GM12878 (cell line): ENCODE measurements around the gene DENND1A. TPM values are rescaled to one million over a fixed set of nuclear protein-coding genes. Genes with fewer than 3 reads are reported as not detected.

ENCODE experiments used
- FOXK2 ChIP-seq: fragments of 450-650 bp; IDR thresholded peaks from 2 replicates; pipeline ENCODE4 v1.6.1; 2017; ENCODE audit warnings: mild to moderate bottlenecking, moderate library complexity
- GATAD2B ChIP-seq: fragments of 450-650 bp; conservative IDR thresholded peaks from 2 replicates; pipeline ENCODE4 v1.6.1; 2017; ENCODE audit warnings: low read depth, mild to moderate bottlenecking, moderate library complexity
- KDM1A ChIP-seq: fragments of 200-600 bp; sonication (generic); IDR thresholded peaks from 2 replicates; pipeline ENCODE4 v1.6.1; 2016; ENCODE audit warnings: borderline replicate concordance
- MLLT1 ChIP-seq: fragments of 450-650 bp; IDR thresholded peaks from 2 replicates; pipeline ENCODE4 v1.6.1; 2016; ENCODE audit warnings: mild to moderate bottlenecking
- MXI1 ChIP-seq: fragments of 150-350 bp; IDR thresholded peaks from 2 replicates; pipeline ENCODE4 v1.6.1; 2011; ENCODE audit warnings: low read depth, mild to moderate bottlenecking, inconsistent platforms, low read length, improper control_type of control experiment
- MYC ChIP-seq: IDR thresholded peaks from 2 replicates; pipeline ENCODE4 v1.6.1; 2011; ENCODE audit warnings: mild to moderate bottlenecking, low read length, moderate library complexity, inconsistent platforms; ENCODE audit not compliant: insufficient read depth, insufficient replicate concordance, insufficient read length, severe bottlenecking
- NRF1 ChIP-seq: conservative IDR thresholded peaks from 2 replicates; pipeline ENCODE4 v1.6.1; 2011; ENCODE audit warnings: mild to moderate bottlenecking, low read depth, low read length, improper control_type of control experiment
- RAD21 ChIP-seq: IDR thresholded peaks from 2 replicates; pipeline ENCODE4 v1.6.1; 2011; ENCODE audit warnings: mild to moderate bottlenecking, low read depth, low read length, moderate library complexity; ENCODE audit not compliant: insufficient read depth
- RBBP5 ChIP-seq: fragments of 200-600 bp; sonication (generic); conservative IDR thresholded peaks from 2 replicates; pipeline ENCODE4 v1.6.1; 2016
- RELA ChIP-seq: fragments of 450-650 bp; IDR thresholded peaks from 2 replicates; pipeline ENCODE4 v1.8.0; 2014; ENCODE audit warnings: borderline replicate concordance; ENCODE audit not compliant: partially characterized antibody
- SUPT20H ChIP-seq: IDR thresholded peaks from 2 replicates; pipeline ENCODE4 v1.6.1; 2011; ENCODE audit warnings: low read depth, mild to moderate bottlenecking, low read length, moderate library complexity, borderline replicate concordance; ENCODE audit not compliant: control insufficient read depth
- USF1 ChIP-seq: IDR thresholded peaks from 2 replicates; pipeline ENCODE4 v1.6.1; 2011; ENCODE audit warnings: borderline replicate concordance, low read depth, mild to moderate bottlenecking, moderate library complexity, mixed read lengths, low read length; ENCODE audit not compliant: insufficient read depth; ENCODE audit errors: extremely low read length
- USF2 ChIP-seq: IDR thresholded peaks from 2 replicates; pipeline ENCODE4 v1.6.1; 2011; ENCODE audit warnings: low read depth, low read length, improper control_type of control experiment, borderline replicate concordance
- ZNF592 ChIP-seq: fragments of 450-650 bp; IDR thresholded peaks from 2 replicates; pipeline ENCODE4 v1.6.1; 2017; ENCODE audit warnings: mild to moderate bottlenecking, moderate library complexity
- polyA plus RNA-seq, 11 experiments: library from polyadenylated mRNA; depleted of rRNA in 4 of 11; unstranded in 6 of 11; stranded (reverse) in 5 of 11; fragments of >200 nt; fragmentation: Nextera tagmentation in 4 of 11; fragmentation: Illumina TruSeq in 1 of 11; extraction: Ambion mirVana in 4 of 11; extraction: Trizol in 1 of 11; gene quantifications; 1 replicate in 1 of 11; 2 replicates in 10 of 11; pipeline versions ENCODE4 v1.2.1 to v1.2.3, GENCODE V29; 2011 to 2016; ENCODE audit warnings: inconsistent platforms in 2 of 11, missing spikeins in 2 of 11, low read depth in 1 of 11
- total RNA-seq, 4 experiments: library from RNA; depleted of rRNA in 3 of 4; stranded (reverse); fragments of >200 nt in 3 of 4; fragmentation: Illumina TruSeq in 1 of 4; extraction: Trizol in 1 of 4; gene quantifications; 2 replicates each; pipeline versions ENCODE4 v1.2.1 to v1.2.3, GENCODE V29; 2013 to 2021
- TF ChIP-seq, protein P1 (sequence below): fragments of 450-650 bp; IDR thresholded peaks from 2 replicates; pipeline ENCODE4 v1.6.1; 2017; ENCODE audit warnings: antibody characterized with exemption, mild to moderate bottlenecking, moderate library complexity
- TF ChIP-seq, protein P2 (sequence below): fragments of 450-650 bp; IDR thresholded peaks from 2 replicates; pipeline ENCODE4 v1.6.1; 2017; ENCODE audit warnings: mild to moderate bottlenecking

The DENND1A gene
- total and polyA plus RNA-seq, 10 of the 15 experiments (the other 5 are each of a cell fraction or from before 2014, with no cell fraction given): 14.1 to 48.6 (median 35.2) TPM

DNA sequence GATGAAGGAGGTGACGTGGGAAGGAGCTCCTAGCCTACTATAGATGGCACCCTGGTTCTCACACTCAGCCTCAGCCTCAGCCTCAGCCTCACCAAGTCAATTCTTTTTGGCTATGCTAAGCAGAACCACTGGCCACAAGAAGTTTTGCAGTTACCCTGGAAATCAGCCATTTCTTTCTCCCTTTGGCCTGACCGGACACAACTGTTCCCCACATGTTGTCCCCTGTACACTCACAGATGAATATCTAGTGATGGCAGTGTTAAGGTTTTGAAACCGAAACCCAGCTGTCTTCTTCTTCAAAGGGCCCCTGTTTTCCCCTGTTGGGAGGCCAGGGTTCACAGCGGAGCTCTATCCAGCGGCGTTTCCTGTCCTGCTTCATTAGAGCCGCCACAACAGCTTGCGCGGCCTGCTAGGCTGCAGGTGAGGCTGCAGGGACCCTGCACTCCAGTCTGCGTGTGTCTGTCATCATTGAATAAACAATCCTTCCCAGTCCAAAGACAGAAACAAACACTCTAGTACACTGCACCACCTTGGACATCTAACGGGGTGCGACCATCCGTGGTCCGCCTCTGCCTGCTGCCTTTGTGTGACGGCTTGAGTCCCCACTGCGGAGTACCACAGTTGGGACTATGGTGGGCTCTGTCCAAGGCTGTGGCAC is 250.5 kb downstream of the DENND1A start (continued):
- no peak for TF ChIP-seq RBBP5
- TF ChIP-seq SUPT20H: no peak
- peak; percentile 74 for TF ChIP-seq GATAD2B
- TF ChIP-seq, protein P1, sequence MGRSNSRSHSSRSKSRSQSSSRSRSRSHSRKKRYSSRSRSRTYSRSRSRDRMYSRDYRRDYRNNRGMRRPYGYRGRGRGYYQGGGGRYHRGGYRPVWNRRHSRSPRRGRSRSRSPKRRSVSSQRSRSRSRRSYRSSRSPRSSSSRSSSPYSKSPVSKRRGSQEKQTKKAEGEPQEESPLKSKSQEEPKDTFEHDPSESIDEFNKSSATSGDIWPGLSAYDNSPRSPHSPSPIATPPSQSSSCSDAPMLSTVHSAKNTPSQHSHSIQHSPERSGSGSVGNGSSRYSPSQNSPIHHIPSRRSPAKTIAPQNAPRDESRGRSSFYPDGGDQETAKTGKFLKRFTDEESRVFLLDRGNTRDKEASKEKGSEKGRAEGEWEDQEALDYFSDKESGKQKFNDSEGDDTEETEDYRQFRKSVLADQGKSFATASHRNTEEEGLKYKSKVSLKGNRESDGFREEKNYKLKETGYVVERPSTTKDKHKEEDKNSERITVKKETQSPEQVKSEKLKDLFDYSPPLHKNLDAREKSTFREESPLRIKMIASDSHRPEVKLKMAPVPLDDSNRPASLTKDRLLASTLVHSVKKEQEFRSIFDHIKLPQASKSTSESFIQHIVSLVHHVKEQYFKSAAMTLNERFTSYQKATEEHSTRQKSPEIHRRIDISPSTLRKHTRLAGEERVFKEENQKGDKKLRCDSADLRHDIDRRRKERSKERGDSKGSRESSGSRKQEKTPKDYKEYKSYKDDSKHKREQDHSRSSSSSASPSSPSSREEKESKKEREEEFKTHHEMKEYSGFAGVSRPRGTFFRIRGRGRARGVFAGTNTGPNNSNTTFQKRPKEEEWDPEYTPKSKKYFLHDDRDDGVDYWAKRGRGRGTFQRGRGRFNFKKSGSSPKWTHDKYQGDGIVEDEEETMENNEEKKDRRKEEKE: no peak
- TF ChIP-seq NRF1: no peak
- peak; percentile 48 for TF ChIP-seq RELA
- TF ChIP-seq, protein P2, sequence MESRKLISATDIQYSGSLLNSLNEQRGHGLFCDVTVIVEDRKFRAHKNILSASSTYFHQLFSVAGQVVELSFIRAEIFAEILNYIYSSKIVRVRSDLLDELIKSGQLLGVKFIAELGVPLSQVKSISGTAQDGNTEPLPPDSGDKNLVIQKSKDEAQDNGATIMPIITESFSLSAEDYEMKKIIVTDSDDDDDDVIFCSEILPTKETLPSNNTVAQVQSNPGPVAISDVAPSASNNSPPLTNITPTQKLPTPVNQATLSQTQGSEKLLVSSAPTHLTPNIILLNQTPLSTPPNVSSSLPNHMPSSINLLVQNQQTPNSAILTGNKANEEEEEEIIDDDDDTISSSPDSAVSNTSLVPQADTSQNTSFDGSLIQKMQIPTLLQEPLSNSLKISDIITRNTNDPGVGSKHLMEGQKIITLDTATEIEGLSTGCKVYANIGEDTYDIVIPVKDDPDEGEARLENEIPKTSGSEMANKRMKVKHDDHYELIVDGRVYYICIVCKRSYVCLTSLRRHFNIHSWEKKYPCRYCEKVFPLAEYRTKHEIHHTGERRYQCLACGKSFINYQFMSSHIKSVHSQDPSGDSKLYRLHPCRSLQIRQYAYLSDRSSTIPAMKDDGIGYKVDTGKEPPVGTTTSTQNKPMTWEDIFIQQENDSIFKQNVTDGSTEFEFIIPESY: no peak
- TF ChIP-seq FOXK2: no peak
- peak; percentile 83 for TF ChIP-seq MXI1
- TF ChIP-seq KDM1A: no peak
- peak; percentile 21; the same call in 1 of the 2 replicates for TF ChIP-seq RAD21
- TF ChIP-seq USF1: no peak
- no peak for TF ChIP-seq USF2
- no peak; the same call in 1 of the 2 replicates for TF ChIP-seq ZNF592
- TF ChIP-seq MLLT1: peak; percentile 66; the same call in 1 of the 2 replicates
- no peak for TF ChIP-seq MYC
